Osteoblast (primary cell): ENCODE results near the gene GNG12. TPM values are rescaled to one million over a fixed set of nuclear protein-coding genes. Genes with fewer than 3 reads are reported as not detected.

Source experiments
- DNase-seq: peaks from one replicate; pipeline ENCODE4 v3.0.0; 2011; ENCODE audit warnings: low spot score, mixed read lengths; ENCODE audit not compliant: insufficient read length; ENCODE audit errors: missing footprints
- H2AFZ ChIP-seq: 2 replicates; pipeline ENCODE4 v1.6.0; 2011; ENCODE audit warnings: mild to moderate bottlenecking, low read length
- H3K27ac ChIP-seq: 2 replicates; pipeline ENCODE4 v1.5.1; 2011; ENCODE audit warnings: mild to moderate bottlenecking, low read depth, low read length, moderate library complexity
- H3K27me3 ChIP-seq: 2 replicates; pipeline ENCODE4 v1.6.0; 2012; ENCODE audit warnings: mild to moderate bottlenecking, control low read depth, inconsistent platforms, low read length, moderate library complexity; ENCODE audit not compliant: insufficient read depth
- H3K36me3 ChIP-seq: 2 replicates; pipeline ENCODE4 v1.5.1; 2011; ENCODE audit warnings: mild to moderate bottlenecking, low read length, control low read depth, moderate library complexity; ENCODE audit not compliant: insufficient read depth
- H3K4me1 ChIP-seq: 2 replicates; pipeline ENCODE4 v1.5.1; 2011; ENCODE audit warnings: mild to moderate bottlenecking, low read length, control low read depth, moderate library complexity; ENCODE audit not compliant: insufficient read depth
- H3K4me2 ChIP-seq: 2 replicates; pipeline ENCODE4 v1.6.0; 2011; ENCODE audit warnings: mild to moderate bottlenecking, low read length; ENCODE audit not compliant: insufficient read depth
- H3K4me3 ChIP-seq: fragments of 200-600 bp; sonication (generic); 3 replicates; pipeline ENCODE4 v1.5.1; 2012; ENCODE audit warnings: mild to moderate bottlenecking, low read length, inconsistent platforms; ENCODE audit not compliant: insufficient read depth
- H3K79me2 ChIP-seq: 2 replicates; pipeline ENCODE4 v1.6.0; 2012; ENCODE audit warnings: mild to moderate bottlenecking, low read length, control low read depth, inconsistent platforms; ENCODE audit not compliant: insufficient read depth
- H3K9me3 ChIP-seq: 2 replicates; pipeline ENCODE4 v1.5.1; 2011; ENCODE audit warnings: low read depth, low read length, control low read depth
- H4K20me1 ChIP-seq: 2 replicates; pipeline ENCODE4 v1.6.0; 2012; ENCODE audit warnings: mild to moderate bottlenecking, low read length, control low read depth; ENCODE audit not compliant: insufficient read depth
- CTCF ChIP-seq: IDR thresholded peaks from 2 replicates; pipeline ENCODE4 v1.5.1; 2011; ENCODE audit warnings: mild to moderate bottlenecking, low read depth, low read length, moderate library complexity; ENCODE audit errors: extremely low read depth
- total RNA-seq: library from RNA; depleted of rRNA; stranded (reverse); fragments of >200 nt; gene quantifications from 2 replicates; pipeline ENCODE4 v1.2.3, GENCODE V29; 2012

GNG12 gene
- total RNA-seq, 1 donor: 219 TPM

- Histone ChIP-seq H3K4me2 (peak overlapping the region; percentile 82), H2AFZ (no peak overlapping the region), H3K27me3 (no peaks in the 10 kb centered on the region), H4K20me1 (peaks cover 19% of the 10 kb centered on the region), H3K9me3 (no peaks in the 10 kb centered on the region), H3K4me1 (peaks cover 64% of the 10 kb centered on the region), H3K79me2 (peaks cover 74% of the 10 kb centered on the region), H3K27ac (peak overlapping the region; percentile 98), H3K4me3 (peak overlapping the region; percentile 30), H3K36me3 (no peaks in the 10 kb centered on the region)
- no peak for DNase-seq
- no peak for TF ChIP-seq CTCF
Measured at GRCh38 chr1:67792741-67793458, 40.4 kb downstream of the GNG12 start.

GRCh38 chr1:67792103-67792502 is 41.2 kb downstream of the GNG12 start:
- H4K20me1 ChIP-seq: peaks cover 22% of the 10 kb centered on the region
- peak overlapping the region; percentile 82 for H3K4me2 ChIP-seq
- no peaks in the 10 kb centered on the region for H3K27me3 ChIP-seq
- H2AFZ ChIP-seq: no peak overlapping the region
- TF ChIP-seq CTCF: no peak
- peaks cover 74% of the 10 kb centered on the region for H3K79me2 ChIP-seq
- no peaks in the 10 kb centered on the region for H3K9me3 ChIP-seq
- peak overlapping the region; percentile 44 for H3K4me3 ChIP-seq
- no peak for DNase-seq
- peaks cover 72% of the 10 kb centered on the region for H3K4me1 ChIP-seq
- H3K36me3 ChIP-seq: no peaks in the 10 kb centered on the region
- H3K27ac ChIP-seq: peak overlapping the region; percentile 98

GRCh38 chr1:67791686-67792085 is 41.6 kb downstream of the GNG12 start:
- Histone ChIP-seq H4K20me1 (peaks cover 23% of the 10 kb centered on the region), H3K36me3 (no peaks in the 10 kb centered on the region), H2AFZ (no peak overlapping the region), H3K79me2 (peaks cover 74% of the 10 kb centered on the region), H3K4me3 (peak overlapping the region; percentile 44), H3K4me1 (peaks cover 74% of the 10 kb centered on the region), H3K9me3 (no peaks in the 10 kb centered on the region), H3K27ac (peak overlapping the region; percentile 98), H3K4me2 (peak overlapping the region; percentile 82), H3K27me3 (no peaks in the 10 kb centered on the region)
- peak; percentile 73 for DNase-seq
- TF ChIP-seq CTCF: no peak

- Histone ChIP-seq H3K4me3 (peak overlapping the region; percentile 44), H3K27ac (peak overlapping the region; percentile 98), H3K4me1 (peaks cover 77% of the 10 kb centered on the region), H4K20me1 (peaks cover 25% of the 10 kb centered on the region), H3K27me3 (no peaks in the 10 kb centered on the region), H3K36me3 (no peaks in the 10 kb centered on the region), H3K4me2 (peak overlapping the region; percentile 82), H3K9me3 (no peaks in the 10 kb centered on the region), H2AFZ (no peak overlapping the region), H3K79me2 (peaks cover 74% of the 10 kb centered on the region)
- no peak for TF ChIP-seq CTCF
- no peak for DNase-seq
Measured at GRCh38 chr1:67791261-67791660, 42.0 kb downstream of the GNG12 start.
